MV-4-11 (cell line): ENCODE data around the gene BICRA.
"Not testable (repeated sequence)": the region's sequence is repeated elsewhere in the genome, so short reads cannot be mapped to it uniquely, and the experiment has no call there.

Experiments
- DNase-seq: peaks from one replicate; lab custom pipeline; 2025; lab: John Stamatoyannopoulos, UW

BICRA gene

DNA sequence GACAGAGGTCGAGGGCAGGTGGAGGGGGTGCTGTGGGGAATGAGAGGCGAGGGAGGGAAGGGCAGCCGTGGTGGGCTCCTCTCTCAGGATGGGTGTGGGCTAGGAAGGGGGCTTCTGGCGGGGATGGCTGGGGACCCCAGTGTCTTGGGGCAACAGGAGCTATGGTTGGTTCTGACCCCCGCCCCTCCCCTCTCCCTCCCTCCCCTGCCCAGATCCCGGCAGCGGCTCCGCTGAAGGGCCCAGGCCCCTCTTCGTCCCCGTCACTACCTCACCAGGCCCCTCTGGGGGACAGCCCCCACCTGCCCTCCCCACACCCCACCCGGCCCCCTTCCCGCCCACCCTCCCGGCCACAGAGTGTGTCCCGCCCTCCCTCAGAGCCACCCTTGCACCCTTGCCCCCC, 85.0 kb downstream of the BICRA start:
- no peak for DNase-seq

DNA sequence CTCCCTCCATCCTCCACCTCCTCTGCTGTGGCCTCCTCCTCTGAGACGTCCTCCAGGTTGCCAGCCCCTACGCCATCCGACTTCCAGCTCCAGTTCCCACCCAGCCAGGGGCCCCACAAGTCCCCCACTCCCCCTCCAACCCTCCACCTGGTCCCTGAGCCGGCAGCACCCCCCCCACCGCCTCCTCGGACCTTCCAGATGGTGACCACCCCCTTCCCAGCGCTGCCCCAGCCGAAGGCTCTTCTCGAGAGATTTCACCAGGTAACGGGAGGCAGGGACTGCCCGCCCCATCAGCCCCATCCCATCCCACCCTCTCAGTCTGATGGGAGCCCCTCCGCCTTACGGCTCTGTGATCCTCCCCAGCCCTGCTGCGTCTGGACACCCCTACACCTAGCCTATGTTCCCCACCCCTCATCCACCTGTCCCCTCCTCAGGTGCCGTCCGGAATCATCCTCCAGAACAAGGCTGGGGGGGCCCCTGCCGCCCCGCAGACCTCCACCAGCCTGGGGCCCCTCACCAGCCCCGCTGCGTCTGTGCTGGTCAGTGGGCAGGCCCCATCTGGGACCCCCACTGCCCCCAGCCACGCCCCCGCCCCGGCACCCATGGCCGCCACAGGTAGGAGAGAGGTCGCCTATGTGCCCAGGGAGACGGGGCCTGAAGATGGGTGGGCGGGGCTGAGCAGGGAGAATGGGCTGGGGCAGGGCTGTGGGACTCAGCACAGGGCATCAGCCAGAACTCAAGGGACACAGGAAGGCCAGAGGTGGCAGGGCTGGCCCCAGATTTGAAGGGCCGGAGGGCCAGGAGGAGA, 85.7 kb downstream of the BICRA start:
- DNase-seq: no peak

DNA sequence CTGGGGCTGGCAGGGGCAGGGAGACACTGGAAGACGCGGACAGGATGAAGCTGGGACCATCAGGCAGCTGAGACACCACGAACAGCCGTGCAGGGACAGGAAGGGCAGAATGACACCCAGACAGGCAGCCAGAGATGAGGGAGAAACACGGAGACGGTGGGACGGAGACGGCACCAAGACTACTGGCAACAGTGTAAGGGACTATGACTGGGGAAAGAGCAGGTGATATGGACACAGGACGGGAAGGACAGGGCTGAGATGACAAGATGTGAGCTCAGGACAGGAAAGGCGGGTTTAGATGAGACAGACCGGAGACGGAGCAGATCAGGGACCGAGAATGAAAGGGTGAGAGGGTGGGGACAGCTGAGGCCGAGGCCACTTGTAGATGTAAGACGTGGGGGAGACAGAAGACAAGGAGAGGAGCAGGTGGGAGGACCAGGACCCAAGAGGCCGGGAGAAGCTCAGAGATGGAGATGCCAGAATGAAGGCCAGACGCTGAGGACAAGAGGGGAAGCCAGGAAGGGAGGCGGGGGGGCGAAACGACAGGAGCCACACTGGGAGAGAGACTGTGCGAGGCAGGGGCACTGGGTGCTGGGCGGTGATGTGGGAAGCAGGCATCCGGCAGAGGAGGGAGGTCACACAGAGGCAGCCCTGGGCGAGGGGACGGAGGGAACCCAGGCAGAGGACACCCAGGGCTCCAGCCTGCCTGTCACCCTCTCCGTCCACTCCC, 86.8 kb downstream of the BICRA start:
- DNase-seq: no peak

DNA sequence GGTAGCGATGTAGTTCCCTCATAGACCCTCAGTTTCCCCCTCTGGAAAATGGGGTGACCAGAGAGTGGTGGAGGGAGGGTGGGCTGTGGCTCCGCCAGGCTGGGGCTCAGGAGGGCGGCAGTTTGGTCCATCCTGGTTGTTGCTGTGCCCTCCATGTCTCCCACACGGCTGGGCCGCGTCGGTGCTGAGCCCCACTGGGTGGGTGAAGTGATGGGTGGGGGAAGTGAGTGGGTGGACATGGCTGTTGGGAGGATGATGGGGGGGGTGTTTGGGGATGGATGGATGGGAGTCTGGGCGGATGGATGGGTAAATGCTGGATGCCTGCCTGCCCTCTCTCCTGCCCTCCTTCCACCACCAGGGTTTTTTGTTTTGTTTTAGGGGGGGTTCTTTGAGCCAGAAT, 87.7 kb downstream of the BICRA start:
- no peak for DNase-seq

DNA sequence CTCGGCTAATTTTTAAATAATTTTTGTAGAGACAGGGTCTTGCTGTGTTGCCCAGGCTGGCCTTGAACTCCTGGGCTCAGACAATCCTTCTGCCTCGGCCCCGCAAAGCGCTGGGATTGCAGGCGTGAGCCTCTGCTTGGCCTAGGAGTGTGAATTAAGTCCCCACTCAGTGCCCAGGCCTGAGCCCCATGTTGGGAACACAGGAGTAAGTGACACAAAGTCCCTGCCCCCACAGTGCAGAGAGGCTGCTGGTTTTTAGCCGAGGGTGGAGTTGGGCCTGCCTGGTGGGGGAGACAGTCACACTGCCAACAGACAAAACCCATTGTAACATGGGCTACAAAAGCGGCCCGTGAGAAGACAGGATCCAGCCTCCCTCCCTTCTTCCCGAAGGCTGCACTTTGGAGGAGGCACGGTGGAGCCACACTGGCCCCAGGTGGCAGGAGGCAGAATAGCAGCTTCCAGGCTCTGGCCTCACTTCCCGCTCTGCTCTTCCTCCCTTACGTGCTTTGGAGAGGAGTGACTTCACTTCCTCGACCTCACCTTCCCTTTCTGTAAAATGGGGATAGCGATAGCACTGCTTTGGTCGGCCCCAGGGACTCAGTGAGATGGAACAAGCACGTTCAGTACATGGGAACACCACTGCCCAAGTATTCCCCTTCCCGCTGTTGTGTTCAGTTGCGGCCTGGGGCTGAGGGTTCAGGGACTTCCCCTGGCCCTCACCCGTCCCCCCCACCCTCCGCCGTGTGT, 89.1 kb downstream of the BICRA start:
- peak; percentile 77 for DNase-seq

DNA sequence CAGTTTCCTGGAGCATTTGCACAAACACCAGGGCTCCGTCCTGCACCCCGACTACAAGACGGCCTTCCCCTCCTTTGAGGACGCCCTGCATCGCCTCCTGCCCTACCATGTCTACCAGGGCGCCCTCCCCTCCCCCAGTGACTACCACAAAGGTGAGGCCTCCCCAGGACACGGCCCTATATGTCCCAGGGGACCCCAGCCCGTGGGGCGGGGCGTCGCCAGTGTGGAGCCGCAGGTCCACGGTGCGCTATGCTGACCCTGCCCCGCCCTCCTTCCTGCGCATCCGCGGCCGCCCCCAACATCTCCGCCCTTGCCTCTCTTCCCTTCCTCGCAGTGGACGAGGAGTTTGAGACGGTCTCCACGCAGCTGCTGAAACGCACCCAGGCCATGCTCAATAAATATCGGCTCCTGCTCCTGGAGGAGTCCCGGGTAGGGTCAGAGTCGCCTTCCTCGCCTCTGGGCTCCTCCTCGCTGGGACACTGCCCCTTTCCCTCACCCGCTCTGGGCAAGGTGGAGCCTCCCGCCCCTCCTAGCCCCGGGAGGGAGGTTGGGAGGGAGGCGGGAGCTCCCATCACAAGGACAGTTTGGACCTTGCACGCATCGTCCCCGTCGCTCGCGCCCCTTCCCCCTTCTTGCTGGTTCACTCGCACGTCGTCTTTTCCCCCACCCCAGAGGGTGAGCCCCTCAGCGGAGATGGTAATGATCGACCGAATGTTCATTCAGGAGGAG, 89.9 kb downstream of the BICRA start:
- DNase-seq: no peak

DNA sequence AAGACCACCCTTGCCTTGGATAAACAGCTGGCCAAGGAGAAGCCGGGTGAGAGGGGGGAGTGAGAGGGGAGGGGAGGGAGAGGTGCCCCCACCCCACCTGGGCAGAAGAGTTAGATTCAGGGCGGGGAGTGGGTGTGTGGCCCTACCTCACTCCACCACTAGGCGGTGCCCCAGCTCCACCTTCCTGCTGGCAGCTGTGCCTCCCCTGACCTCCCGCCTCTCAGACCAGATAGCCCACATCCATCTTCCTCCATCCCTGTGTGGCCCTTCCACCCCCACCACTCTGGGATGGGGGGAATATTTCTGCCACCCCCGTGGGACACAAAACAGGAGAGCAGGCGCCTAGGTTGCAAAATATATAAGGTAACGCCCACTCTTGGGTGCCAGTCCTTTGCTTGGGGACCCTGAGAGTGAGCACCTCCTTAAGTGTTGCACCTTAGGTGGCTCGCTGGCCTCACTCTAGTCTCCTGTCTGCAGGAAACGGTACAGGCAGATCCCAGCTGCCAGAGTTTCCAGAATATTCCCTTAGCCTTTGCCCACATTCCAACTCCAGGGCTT, 90.5 kb downstream of the BICRA start:
- DNase-seq: peak; percentile 31

DNA sequence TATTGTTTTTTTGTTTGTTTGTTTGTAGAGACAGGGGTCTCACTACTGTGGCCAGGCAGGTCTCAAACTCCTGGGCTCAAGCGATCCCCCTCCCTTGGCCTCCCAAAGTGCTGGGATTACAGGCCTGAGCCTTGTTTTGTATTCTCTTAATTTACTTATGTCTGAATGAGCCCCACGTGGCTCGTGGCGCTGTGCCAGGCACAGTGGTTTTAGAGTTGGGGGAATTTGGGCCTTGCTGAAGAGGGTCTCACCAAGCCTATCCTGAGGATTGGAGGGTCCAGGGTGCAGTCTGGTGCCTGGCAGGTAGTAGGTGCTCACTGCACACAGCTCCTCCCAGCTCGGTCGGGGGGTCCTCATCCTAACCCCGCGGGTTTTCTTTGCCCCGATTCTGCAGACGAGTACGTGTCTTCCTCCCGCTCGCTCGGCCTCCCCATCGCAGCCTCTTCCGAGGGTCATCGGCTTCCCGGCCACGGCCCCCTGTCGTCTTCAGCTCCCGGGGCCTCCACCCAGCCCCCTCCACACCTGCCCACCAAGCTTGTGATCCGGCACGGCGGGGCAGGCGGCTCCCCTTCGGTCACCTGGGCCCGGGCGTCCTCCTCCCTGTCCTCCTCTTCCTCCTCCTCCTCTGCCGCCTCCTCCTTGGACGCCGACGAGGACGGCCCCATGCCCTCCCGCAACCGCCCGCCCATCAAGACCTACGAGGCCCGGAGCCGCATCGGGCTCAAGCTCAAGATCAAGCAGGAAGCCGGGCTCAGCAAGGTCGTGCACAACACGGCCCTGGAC, 92.2 kb downstream of the BICRA start:
- DNase-seq: no peak

DNA sequence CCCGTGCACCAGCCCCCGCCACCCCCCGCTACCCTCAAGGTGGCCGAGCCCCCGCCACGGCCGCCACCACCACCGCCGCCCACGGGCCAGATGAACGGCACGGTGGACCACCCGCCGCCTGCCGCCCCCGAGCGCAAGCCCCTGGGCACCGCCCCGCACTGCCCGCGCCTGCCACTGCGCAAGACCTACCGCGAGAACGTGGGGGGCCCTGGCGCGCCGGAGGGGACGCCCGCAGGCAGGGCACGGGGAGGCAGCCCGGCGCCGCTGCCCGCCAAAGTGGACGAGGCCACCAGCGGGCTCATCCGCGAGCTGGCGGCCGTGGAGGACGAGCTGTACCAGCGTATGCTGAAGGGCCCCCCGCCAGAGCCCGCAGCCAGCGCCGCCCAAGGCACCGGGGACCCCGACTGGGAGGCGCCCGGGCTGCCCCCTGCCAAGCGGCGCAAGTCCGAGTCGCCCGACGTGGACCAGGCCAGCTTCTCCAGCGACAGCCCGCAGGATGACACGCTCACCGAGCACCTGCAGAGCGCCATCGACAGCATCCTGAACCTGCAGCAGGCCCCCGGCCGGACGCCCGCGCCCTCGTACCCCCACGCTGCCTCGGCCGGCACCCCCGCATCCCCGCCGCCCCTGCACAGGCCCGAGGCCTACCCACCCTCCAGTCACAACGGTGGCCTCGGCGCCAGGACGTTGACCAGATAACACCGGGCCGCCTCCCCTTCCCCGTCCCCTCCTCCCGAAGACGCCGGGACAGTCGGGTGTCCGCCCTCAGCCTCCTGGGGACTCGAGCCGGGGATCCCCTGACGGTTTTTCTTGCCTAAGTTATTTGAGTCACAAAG, 93.0 kb downstream of the BICRA start:
- no peak for DNase-seq

DNA sequence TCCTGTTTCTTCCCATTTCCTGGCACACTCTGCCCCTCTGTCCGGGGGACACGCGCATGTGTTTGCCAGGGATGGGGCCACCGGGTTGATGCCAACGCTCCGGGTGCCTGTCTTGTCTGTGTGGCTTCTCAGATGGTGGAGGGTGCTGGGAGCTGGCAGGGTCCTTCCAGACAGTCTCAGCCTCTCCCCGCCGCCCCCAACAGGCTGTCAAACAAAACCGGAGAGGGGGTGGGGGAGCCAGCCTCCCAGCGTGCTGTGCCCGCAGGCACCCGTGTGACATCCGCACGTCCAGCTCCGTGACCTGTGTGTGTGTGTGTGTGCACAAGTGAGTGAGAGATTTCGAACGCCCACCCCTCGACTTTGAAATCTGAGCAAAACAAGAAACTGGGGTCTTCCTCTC, 93.7 kb downstream of the BICRA start:
- DNase-seq: no peak

DNA sequence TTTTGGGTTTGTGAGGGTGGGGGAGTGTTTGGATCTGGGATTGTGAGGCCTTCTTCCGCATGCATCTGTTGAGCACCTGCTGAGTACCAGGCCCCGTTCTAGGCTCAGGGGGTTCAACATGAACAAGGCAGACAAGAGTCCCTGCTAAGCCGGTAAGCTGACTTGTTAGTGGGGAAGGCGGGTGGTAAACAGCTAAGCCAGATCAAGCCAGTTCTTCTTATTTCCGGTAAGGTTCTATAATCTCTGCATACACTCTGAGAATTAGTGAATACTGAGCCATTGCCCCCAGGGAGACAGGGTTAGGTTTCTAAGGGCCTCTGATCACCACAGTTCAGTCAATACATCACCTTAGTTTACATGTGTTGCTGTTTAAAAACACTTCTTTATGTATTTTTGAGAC, 94.4 kb downstream of the BICRA start:
- DNase-seq: no peak

DNA sequence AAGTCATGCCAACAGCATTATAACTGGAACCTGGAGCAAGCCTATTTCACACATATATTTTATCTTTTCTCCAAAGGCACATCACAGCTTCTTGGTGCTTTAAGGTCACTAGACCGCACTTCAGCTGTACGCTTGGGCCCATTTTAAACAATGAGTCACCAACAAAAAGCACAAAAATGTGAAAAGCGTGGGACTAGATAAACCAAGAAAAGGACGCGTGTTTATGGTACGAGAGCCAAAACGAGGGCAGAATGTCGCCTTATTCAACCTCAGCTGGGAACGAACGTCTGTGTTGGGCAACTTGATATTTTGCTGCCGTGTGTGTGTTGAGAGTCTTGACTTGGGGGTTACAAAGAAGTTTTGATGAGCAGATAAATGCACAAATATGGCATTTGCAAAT, 95.1 kb downstream of the BICRA start:
- DNase-seq: no peak

DNA sequence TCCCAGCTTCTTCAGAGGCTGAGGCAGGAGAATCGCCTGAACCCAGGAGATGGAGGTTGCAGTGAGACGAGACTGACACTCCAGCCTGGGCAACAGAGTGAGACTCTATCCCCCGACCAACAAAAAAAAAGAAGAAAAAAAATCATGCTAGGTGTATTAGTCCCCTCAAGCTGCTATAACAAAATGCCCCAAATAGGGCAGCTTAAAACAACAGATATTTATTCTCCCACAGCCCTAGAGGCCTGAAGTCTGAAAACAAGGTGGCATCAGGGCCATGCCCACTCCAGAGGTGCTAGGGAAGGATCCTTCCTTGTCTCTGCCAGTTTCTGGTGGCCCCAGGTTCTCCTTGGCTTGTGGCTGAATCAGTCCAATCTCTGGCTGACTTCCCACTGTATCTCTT, 95.7 kb downstream of the BICRA start:
- no peak for DNase-seq

DNA sequence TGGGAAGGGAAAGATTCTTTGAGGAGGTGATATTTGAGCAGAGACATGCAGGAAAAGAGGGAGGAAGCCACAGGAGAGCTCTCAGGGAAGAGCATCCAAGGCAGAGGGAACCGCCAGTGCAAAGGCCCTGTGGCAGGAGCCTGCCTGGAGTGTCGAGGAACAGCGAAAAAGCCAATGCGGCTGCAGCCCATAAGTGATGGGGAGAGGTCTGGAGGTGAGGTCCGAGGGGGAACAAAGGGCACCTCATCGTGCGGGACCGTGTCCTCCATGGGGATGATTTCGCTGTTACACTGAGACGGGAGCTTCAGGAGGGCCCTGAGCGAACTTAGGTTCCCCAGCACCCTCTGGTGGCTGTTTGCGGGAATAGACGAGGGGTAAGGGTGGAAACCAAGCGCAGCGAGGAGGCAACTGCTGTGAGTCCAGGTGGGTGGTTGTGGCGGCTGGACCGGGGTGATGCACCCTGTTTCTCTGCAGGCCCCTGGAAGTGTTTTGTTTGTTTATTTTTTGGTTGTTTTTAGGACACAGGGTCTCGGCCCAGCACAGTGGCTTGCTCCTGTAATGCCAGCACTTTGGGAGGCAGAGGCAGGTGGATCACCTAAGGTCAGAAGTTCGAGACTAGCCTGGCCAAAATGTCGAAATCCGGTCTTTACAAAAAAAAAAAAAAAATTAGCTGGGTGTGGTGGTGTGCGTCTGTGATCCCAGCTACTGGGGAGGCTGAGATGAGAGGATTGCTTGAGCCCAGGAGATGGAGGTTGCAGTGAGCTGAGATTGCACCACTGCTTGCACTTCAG, 98.4 kb downstream of the BICRA start:
- DNase-seq: peak; percentile 65

DNA sequence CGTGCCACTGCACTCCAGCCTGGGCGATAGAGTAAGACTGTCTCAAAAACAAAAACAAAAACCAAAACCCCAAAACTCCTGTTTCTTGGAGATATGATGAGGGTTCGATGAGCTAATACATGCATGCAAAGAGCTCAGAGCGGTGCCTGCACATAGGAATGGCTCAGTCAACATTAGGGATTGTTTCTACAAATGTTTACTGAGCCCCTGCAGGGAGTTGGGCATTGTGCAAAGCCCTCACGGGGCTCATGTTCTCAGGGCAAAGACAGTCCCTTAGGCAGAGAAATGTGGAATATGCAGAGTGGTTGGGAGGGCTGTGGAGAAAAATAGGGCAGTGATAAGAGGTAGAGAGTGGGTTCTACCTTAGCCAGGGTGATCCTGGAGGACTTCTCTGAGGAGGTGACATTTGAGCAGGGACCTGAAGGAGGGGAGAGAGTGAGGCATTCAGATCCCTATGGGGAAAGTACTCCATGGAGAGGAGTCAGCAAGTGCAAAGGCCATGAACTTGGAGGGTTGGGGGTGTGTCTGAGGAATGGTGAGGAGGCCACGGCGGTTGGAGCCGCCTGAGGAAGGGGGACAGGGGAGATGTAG, 102.8 kb downstream of the BICRA start:
- DNase-seq: no peak

DNA sequence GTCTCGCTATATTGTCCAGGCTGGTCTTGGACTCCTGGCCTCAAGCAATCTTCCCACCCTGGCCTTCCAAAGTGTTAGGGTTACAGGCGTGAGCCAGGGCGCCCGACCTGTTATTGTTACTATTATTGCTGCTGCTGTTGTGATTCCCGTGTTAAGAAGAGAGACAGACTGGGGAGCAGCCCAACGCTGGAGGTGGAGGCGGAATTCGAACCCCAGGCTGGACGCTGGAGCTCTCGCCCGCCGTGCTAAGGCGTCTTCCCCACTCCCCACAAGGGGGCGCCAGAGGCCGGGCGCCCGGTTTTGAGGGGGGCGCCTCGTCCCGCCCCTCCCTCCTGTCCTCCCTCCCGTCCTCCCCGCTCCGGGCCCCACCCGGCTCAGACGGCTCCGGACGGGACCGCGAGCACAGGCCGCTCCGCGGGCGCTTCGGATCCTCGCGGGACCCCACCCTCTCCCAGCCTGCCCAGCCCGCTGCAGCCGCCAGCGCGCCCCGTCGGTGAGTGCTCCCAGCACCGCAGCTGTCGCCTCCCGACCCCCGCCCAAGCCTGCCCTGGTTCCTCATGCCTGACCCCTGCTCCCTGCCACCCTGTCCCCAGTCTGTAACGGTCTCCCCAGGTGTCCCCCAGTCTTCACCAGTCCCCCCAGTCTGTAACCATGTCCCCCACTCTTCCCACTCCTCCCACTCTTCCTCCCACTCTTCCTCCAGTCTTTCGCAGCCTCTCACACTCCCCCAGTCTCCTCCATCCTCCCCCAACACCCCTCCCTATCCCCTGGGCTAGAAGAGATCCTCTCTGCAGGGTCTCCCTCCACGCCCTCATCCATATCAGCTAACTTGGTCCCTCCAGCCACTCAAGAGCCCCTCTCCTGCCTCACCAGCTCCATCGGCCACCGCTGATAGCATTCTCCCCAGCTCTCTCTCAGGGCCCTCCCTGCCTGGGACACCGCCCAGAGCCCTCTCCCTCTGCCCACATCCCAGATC, 104.4 kb downstream of the BICRA start, which contains the start of gene EHD2:
EHD2 (plus strand) TSS at position 377 of the 976 bp plus-strand sequence. CDS start 3,191 bp downstream, outside the sequence.
- no peak for DNase-seq

DNA sequence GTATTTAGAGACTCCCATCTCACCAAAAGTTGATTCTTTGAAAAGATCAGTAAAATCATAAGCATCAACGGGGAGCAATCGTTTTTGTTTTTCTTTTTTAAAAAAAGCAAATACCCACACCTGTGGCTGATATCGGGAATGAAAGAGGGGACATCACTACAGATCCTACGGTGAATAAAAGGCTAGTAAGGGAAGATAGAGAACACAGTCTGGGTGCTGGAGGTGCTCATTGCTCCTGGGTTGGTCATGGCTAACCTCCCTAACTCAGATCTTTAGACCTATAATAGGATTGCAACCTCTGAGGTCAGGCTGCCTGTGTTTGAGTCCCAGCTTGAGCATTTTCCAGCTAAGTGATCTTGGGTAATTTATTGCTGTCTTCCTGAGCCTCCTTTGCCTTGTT, 105.4 kb downstream of the BICRA start:
- DNase-seq: no peak

DNA sequence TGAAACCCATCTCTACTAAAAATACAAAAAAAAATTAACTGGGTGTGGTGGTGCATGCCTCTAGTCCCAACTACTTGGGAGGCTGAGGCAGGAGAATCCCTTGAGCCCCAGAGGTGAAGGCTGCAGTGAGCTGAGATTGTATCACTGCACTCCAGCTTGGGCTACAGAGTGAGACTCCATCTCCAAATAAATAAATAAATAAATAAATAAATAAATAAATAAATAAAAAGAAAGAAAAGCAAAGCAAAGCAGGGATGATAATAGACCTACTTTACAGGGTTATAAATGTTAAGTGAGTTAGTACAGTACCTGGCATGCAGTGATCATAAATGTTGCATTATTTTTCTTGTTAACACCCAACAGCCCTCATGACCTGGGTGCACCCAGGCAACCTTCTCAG, 105.9 kb downstream of the BICRA start:
- not testable (repeated sequence) for DNase-seq
